NCI-H2171 treated with DMSO at 0.1 percent for 48 hours (cell line): ENCODE results near the gene ATP11A.
"Not testable (repeated sequence)": the region's sequence is repeated elsewhere in the genome, so short reads cannot be mapped to it uniquely, and the experiment has no call there.

Source experiments
- DNase-seq: peaks from one replicate; lab custom pipeline; 2025; lab: John Stamatoyannopoulos, UW

Gene ATP11A

DNA sequence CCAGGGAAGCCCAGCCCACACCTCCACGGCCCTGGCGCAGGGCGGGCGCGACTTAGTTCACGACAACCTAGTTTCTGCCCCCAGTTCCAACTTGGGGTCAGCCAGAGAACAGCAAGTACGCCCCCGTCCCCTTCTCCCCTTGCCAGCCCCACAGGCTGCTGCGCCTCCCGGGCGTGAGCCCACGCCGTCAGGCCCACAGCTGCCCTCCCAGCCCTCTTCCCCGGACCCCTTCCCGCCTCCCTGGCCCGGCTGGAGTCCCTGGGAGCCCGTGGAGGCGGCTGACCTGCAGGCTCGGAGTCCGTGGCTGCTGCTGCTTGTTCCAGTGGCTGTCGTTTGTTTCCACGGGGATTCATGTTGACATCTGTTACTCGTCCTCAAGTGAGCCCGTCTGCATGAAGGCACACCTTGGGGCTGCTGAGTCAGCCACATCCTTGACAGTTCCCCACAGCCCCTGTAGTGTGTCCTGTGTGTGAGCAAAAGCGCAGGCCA is 86.0 kb downstream of the ATP11A start:
- peak; percentile 39 for DNase-seq

DNA sequence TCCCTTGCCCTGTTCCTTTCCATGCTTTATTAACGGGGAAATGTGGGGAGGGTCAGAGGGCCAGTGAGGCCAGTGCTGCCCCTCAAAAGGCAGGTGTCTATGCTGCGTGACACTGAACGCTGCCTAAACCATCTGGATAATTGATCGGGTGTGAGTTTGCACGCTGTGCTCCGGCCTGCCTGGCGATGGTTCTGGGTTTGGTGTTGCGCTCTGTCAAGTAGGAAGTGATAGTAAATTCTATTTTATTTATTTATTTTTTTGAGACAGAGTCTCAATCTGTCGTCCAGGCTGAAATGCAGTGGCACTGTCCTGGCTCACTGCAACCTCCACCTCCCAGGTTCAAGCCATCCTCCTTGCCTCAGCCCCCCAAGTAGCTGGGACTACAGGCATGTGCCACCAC is 86.5 kb downstream of the ATP11A start:
- DNase-seq: no peak

DNA sequence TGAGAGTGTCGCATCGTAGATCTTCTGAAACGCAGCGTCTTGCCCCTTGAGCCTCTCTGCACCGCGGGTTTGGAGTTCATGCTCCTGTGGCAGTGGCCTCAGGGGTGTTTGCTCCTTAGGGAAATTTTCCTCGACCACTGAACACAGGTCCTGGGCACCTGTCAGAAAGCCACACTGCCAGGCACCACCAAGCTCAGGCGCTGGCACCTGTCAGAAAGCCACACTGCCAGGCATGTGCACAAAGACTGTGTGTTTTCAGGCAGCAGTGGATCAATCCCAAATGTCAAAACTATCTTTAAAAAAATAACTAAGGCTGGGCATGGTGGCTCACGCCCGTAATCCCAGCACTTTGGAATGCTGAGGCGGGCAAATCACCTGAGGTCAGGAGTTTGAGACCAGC is 87.1 kb downstream of the ATP11A start:
- DNase-seq: no peak

DNA sequence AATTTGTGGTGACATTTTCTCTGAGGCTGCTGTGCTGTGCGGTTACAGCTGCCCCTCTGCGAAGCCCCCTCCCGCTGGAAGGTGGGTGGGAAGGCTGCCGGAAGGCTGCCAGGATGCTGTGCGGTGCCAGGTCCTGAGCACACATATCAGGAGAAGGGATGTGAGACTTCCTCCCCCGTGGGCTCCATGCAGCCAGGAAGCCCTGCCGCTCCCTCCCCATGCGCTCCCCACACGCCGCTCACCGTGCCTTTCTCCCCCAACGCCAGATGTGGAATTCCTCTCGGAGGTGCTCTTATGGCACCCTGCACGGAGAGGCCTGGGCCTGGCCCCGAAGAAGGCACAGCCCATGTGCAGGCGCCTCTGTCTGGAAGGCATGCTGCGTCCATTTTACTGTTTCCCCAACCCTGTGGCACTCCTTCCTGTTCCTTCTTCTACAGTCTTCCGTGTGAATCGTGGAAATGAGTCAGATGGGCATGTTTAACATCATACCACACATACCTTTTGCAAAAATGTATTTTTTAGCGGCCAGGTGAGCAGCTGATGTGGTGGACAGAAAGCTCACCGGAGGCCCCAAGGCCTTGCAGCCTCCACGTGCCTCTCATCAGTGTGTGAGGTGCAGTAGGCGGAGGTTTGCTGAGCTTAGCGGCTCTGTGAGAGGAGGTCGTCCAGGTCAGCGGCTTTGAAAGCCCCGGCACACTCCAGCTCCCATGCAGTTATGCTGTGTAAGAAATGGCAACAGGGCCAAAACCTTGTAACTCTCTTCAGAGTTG is 88.0 kb downstream of the ATP11A start:
- DNase-seq: no peak

DNA sequence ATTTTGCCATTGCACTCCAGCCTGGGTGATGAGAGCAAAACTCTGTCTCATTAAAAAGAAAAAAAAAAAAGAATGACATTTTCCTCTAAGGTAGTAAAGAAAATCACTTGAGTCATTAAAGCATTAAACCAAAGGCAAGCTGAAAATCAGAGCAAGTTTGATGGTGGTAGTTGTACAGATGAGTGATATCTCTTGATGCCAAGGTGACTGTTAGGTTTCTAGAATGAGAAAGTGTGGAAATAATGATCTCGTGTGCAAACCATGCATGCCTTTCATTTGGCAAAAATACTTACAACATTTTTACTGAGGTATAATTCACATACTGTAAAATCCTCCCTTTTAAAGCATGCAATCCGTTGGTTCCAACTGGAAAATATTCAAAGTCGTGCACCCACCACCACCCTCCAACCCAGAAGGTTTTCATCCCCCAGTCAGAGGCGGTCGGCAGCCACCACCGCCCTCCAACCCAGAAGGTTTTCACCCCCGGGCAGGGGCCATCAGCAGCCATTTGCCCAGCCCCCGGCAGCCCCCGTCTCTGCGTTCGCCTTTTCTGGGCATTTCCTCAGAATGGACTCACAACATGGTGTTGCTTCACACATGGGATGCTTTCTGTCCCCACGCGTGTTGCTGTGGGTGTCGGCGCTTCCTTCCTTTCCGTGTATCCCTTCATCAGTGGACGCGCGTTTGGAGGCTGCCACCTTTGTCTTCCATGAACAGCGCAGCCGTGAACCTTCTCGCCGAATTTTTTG is 90.2 kb downstream of the ATP11A start:
- DNase-seq: no peak

DNA sequence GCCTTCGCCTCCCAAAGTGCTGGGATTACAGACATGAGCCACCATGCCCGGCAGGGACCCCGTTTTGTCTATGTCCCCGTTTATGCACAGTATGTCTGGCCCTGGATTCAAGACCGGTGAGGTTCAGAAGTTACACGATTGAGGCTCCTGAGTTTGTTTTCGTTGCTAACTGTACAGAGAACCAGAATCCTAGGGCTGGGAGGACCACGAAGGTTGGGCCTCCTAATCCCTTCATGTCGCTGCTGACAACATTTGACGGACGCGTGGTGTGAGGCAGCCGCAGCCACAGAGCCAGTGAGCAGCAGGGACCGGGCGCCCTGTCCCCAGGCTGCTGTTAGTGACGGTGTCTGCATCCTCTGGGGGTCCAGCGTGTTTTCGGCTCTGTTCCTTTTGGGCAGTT is 91.4 kb downstream of the ATP11A start:
- no peak for DNase-seq

DNA sequence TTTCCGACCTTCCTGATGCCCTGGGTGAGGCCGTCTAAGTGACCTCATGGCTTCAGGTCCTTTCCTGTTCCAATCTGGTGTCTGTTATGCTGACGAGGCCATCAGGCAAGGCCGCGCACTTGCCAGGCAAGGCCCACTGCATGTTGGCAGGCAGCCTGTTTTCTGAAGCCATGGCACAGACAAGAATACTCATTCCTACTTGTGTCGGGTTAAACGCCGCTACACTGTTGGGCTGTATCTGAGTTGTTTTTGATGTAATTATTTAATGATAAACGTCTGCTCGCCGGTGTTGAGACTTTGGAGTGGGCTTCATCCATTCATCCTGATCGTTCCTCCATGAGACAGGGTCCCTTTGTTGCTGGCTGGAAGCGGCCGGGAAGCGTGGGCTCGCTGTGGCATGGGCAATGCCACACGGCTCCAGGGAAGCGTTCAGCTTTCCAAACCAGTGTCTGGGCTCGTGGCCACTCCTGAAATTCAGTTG is 92.1 kb downstream of the ATP11A start:
- no peak for DNase-seq

DNA sequence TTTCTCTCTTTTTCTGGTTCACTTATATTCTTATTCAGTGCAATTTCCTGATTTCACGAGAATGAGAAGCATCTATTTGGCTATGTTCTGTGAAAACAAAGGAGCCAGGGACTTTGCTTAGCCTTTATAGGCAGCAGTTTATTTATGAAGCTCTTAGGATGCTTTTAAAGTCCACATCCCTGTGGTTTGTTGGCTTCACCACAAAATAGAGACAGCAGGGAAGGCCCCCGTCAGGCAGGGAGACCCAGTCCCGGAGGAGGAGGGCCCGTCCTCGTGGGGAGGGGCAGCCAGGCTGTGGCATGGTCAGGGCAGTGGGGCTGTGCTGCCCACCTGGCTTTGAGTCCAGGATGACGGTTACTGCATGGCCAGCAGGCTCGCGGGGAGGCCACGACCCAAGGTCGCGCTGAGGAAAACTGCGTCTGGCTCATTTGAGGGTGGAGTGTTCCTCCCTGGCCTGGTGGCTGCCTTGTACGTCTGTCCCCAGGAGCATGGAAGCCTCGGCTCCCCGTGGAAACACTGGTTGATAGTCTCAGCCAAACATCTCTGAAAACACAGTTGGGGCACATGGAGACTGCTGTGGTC is 92.7 kb downstream of the ATP11A start:
- no peak for DNase-seq

DNA sequence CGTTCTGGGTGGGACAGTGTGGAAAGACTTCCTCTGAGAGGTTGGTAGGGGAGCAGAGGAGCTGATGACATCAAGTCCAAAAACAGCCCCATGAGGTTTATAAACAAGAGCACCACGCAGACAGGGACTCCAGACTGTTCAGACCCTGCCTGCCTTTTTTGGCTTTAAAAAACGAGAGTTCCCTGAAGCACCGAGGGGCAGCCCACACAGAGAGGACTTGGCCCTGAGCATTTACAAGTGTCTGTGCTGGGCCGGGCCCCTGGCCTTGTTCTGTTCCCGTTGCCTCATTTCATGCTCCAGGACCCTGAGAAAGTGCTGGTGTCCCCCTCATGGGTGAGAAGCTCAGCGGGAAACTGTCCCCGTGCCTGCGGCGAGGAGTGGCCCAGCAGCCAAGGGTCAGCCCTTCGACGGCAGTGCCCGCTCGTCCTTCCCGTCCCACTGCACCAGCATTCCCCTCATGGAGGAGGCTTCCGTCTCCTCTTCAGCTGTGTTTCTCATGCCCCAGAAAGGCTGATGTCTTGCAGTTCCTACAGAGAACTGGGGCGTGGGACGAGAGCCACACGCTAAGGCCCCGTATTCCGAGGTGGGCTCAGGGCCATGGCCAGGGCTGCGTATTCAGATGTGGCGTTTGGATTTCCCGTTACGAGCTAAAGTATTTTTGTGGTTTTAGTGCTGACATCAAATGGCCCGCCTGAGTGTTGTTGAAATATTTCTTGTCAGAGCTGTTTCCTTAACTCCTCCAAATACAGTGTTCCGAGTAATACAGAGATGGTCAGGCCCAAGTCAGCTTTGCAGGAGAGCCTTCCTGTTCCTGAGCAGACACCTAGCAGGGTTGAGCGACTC is 93.5 kb downstream of the ATP11A start:
- no peak for DNase-seq

DNA sequence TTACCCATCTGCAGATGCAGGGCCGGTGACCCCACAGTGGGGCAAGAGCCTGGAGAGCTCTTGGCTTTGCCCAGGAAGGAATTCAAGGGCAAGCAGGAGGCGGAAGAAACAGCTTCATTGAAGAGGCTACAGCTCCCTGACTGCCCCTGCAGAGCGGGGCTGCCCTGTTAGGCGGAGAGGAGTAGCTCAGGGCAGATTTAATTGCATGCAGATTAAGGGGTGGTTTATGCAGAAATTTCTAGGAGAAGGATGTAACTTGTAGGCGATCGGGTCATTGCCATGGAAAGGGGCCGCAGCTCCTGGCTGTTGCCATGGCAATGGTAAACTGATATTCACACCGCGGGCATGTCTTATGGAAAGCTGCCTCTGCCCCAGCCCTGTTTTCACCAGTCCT is 94.1 kb downstream of the ATP11A start:
- DNase-seq: peak; percentile 17

DNA sequence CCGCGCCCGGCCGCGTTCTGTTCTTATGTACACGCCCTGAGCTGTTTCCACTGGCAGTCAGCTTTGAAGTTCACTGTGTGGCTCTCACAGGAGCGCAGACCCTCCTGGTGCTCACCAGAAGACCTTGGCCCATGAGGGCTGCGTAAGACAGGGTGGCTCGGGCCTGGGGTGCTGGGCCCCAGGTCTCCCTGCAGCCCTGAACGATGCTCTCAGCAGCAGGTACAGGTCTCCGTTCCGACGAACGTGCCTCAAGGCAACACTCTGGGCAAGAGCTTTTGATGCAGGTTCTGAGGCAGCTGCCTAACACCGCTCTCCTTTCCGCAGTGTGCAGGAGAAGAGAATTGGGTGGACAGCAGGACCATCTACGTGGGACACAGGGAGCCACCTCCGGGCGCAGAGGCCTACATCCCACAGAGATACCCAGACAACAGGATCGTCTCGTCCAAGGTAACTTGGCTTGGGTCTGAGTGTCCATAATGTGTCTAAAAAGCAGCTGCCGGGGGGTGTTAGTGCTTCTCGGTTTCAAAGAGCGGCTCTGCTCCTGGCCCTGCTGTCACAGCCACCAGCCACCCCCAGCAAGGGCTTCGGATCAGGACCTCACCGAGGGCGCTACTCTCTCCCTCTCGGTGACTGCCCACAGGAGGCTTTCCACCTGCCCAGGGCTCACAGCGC is 95.1 kb downstream of the ATP11A start:
- DNase-seq: no peak

DNA sequence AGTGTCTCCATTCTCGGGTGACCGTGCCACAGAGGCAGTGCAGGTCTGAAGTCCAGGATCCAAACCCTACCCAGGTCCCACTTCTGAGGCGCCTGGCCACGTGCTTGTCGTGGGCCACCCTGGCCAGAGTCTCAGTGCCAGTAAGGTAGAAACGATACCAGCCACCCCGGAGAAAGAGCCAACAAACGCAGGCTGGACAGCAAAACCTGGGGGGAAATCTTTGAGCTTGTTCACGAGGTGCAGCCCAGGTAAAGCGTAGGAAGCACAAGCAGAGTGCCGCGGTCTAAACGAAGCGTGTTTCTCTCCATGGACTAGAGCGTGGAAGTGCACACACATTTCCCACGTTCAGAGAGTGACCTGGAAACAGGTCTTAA is 95.6 kb downstream of the ATP11A start:
- no peak for DNase-seq

DNA sequence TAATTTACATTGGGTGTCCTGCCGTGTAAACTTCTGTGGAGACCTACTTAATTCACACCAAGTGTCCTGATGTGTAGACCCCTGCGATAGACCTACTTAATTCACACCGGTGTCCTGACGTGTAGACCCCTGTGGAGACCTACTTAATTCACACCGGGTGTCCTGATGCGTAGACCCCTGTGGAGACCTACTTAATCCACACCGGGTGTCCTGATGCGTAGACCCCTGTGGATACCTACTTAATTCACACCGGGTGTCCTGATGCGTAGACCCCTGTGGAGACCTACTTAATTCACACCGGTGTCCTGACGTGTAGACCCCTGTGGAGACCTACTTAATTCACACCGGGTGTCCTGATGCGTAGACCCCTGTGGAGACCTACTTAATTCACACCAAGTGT is 97.0 kb downstream of the ATP11A start:
- DNase-seq: not testable (repeated sequence)

DNA sequence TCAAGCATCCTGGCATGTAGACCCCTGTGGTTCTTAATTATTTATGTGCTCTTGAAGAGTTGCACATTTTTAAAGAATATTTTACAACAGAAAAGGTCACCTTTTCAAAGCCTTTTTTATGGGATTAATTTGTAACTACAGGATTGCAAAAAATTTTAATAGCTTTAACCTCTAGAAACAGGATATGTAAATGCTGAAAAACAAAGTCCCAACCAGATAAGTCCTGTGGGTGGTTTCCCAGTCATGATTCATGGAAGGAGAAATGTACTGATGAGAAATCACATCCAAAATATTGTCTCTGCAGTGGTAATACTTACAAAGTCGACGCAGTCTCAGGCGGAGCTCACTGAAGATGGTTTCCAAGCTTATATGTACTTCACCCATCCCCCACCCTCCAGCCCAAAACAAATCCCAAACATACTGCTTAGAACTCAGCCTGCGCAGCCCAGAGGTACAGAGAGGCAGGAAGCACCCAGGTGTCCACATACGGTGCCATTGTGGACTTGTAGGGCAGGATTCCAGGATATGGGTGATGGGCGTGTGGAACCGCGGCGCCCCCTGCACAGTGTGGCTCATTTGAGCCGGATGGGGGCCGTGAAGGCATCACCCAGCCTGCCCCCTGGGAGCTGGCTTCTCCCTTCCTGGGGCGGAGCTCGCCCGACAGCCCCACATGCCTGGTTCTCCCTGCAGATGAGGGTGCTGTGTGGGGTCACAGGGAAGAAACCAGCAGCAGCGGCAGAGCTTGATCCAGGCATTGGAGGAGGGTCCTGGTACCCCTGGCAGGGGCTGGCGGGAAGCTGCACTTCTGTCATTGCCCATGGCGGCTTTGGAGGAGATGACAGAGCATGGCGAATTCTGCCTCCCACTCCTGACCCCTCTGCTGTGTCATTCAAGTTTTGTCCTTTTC is 101.2 kb downstream of the ATP11A start:
- no peak for DNase-seq

DNA sequence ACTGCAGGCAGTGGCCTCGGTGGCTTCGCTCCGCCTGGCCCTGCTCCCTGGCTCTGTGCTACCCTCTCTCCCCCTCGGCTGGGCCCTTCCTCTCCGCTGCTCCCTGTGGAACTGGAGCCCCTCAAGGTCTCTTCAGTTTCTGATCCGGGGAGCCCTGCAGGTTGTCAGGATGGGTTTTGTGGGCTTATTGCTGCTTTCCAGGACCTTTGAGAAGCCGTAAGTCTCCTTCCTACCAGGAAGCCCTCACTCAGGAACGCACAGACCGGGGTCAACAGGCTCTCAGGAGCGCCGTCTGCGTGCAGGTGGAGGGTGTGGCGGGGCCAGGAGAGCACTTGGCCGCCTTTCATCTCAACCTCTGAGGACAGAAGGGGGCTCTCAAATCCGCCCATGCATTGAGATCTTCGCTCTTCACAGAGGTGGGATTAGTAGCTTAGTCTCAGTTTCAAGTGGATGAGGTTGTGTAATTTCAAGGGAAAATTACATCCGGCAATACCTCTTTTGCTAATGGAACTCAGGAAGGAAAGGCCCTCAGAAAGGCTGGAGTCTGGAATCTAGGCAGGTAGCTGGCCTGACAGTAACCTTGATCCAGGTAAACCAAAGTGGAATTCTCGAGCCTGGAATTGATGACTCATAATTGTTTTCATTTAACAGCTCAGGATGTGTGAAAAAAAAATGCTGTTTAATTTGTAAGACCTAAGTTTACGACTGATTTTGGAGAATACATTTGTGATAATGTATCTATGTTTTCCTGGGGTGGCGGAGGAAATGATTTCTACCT is 102.0 kb downstream of the ATP11A start:
- DNase-seq: no peak

DNA sequence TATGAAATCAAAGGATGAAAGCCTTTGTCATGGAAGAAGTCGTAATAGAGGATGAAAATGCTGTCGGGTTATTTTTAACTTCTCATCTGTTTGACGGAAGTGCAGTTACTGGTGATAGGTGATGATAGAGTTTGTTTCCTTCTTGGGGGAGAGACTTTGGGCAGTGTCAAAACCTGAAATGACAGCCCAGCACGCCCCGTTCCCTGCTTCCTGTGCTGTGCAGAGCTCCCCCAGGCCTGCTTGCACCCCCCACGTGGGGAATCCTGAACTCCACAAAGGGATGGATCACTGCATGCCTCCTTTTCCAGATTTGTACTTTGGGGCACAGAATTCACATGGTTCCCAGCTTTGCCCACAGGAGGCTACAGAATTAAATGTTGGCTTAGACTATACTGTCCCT is 102.7 kb downstream of the ATP11A start:
- DNase-seq: no peak

DNA sequence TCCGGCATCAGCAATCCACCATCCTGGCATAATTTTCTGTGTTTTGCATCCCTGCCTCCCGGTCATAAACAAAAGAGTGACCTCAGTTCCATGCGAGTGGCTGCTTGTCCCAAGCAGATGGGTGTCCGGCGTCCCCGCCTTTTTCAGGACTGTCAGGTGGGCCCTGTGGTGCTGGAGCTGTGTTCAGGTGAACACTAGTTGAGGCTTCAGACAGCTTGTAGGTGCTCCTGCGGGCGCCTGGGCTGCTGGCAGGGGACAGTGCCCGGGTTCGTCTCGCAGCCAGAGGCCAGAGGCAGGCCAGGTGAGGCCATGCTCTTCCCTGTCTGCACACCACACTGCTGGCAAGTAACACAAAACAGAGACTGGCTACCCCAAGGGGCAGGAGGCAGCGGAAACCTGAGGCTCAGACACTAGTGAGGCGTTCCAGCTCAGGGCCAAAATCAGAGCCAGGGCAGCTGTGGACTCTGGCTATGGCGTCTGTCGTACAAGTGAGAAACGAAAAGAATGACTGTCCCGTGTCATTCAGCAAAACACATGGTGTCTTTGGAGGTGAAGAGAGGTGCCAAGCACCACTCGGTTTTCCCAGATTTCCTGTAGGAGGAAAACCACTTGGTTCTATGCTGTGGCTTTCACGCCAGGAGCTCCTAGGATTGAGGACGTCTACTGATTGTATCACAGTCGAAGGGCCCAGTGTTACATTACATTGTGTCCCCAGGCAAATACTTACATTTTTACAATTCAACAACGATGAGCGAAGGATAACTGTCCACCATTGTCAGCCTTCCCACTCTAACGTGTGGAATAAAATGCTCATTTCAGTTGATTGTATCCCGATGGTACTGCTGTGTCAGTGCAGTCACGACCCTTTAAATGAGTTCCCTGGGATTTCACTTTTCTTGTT is 104.0 kb downstream of the ATP11A start:
- DNase-seq: no peak

DNA sequence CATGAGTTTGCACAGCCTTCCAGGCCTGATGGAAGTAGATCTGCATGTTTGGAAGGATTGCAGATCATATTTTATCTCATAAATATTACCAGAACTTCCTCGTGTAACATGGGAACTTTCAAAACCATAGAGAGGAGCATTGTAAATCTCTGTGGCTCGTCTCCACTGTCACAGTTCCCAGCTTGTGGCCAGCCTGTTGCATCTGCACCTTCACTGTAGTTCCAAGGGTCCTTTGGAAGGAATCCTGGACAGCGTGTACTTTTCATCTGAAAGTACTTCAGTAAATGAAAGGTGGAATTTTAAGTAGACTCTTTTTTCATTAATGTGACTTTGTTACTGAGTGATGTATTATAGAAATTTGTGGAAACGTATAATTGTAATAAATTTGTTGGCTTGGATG is 105.4 kb downstream of the ATP11A start:
- no peak for DNase-seq
